Measurements from ENCODE around the gene ATXN7L1.

The ATXN7L1 gene

GRCh38 chr7:105769901-105770628 is 106.3 kb downstream of the ATXN7L1 start:
- no peak for DNase-seq

- no peak for DNase-seq
Observed at GRCh38 chr7:105768898-105769507, 107.4 kb downstream of the ATXN7L1 start.

DNA sequence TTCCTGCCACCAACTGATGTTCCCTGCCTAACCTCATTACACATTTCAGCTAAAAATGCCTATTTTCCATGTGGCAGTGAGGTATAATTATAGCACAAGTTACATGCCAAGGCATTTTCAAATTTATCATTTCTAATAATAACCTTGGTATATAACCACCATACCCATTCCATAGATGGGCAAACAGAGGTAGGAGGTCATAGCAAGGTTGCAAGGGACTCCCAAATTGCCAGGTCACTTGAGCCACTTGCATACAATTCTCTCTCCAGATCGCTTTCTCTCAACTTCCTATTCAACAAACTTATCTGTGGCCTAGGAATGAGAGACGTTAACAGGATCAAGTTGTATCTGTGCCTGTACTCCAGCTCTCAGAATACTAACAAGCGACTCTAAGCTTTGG is 108.3 kb downstream of the ATXN7L1 start:
- no peak for DNase-seq

DNA sequence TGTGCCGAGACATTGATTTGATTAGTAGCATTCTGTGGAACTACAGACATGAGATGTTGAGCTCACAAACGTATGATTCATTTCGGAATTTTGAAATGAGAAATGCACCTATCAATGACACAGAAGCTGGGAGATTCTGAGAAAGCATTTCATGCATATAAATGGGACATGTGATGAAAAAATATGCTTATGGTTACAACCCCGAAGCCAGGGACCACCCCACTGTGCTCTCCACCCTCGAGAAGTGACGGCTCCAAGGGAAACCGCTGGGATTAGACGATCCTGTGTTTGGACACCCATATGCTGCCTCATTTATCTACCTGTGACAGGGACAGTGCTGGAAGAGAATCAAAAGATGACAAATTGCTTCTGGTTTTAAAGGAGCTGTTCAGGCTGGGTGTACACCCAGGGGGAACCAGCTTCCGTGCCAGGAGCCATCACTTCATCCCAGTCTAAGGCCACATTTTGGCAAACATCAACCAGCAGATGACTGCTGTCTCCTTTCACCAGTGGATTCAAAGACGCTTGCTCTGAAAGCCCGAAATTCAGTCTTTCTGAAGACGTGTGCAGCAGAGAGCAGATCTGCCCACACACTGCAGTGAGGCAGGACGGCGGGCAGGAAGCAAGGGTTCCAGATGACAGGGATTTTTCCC is 109.9 kb downstream of the ATXN7L1 start:
- no peak for DNase-seq

DNA sequence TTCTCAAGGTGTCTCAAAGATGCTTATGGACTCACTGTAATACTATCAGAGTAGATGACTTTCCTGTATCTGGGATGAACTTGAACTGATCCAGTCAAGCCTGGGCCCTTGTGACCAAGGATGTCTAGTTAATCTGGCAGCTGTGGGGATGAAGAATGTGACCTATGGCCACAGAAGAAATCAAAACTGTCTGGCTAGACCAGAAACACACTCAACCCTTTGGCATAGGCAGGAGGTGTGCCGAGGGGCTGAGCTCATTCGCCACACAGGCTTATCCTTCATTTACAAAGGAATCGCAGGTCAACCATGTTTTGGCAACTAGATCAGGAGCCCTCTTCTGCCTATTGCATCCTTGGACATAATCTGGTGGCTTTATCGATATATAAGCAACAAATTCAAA is 110.6 kb downstream of the ATXN7L1 start:
- DNase-seq: no peak

GRCh38 chr7:105764506-105764905 is 111.9 kb downstream of the ATXN7L1 start:
- DNase-seq: no peak

GRCh38 chr7:105760551-105761447 is 115.6 kb downstream of the ATXN7L1 start:
- no peak for DNase-seq

DNA sequence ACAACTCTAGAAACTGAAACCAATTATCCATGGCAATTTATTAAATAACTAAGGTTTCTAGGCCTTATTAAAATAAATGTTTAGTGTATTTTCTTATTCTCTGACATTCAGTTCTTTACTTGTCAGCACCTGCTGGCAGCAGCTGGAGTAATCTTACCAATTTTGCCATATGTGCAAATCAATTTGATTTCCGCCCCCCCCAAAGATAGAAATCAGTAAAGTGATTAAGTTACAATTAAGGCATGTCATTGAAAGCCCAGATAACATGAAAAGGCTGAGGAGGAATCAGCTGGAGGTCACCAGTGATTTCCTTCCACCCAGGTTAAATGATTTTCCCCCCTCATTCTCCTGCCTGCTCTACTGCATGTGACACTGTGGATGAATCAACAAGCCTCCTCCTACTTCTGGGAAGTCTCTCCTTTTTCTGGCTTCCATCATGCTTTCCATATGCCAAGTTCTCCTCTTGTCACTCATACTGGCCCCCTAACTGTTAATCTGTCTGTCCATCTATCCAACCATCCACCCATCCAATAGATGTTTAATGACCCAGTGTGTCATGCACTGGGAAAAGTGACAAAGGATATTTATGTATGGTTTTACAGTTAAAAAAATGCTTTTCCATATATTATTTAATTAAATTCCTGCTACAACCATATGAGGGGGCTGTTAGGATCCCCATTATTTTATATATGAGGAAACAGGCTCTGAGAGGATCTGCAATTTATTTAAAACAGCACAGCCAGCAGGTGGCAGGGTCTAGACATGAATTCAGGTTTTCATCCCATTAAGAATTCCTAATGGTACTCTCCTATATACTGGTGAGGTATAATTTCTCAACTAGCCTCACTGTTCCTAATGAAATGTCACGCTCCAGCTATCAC is 116.5 kb downstream of the ATXN7L1 start:
- peak; percentile 40 for DNase-seq

- no peak for DNase-seq
Observed at GRCh38 chr7:105756367-105756766, 120.0 kb downstream of the ATXN7L1 start.

GRCh38 chr7:105752671-105753275 is 123.6 kb downstream of the ATXN7L1 start:
- DNase-seq: no peak

- no peak for DNase-seq
Observed at GRCh38 chr7:105751054-105751453, 125.3 kb downstream of the ATXN7L1 start.

DNA sequence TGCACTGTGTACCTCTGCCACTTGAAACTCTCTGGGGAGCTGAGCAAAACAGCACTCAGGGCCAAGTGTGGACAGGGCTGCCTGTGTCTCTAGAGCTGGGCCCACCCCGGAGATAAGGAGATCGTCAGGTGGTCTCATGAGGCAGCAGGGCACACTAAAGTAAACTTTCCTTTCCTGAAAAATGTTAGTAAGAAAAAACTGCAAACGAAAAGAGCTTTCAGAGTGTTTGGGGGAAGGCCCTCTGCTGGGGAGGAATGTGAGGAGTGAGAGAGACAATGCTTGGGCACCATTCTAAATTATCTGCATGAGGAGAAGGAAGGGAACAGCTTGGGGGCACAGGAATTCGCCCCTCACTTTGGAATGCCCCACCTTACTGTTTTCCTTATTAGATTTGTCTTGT is 127.7 kb downstream of the ATXN7L1 start:
- no peak for DNase-seq

DNA sequence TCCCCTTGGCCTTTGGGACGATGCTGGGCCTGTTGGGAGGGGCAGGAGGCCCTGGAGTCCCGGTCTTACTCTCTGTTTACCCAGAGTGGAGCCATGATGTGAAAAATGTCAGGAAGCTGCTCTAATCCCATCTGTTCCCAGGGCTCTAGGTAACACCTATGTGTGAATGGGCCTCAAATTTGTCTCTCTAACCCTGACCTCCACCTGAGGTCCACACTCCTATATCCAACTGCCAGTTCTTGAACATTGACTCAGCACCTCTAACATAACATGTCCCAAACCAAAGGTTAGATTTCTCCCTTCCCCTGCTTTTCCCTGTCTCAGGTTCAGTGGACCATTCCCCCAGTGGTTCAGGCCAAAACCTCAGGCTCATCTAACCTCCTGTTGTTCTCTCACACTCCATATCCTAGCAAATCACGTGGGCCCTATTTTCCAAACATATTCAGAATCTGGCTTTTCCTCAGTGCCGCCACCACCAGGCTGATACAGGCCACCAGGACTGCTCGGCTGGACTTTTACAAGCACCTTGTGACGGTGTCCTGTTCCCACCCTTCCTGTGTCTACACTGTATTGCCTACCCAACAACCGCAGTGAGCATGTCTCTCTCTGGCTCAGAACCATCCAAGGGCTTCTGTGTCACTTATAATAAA is 130.6 kb downstream of the ATXN7L1 start:
- DNase-seq: no peak

- no peak for DNase-seq
Observed at GRCh38 chr7:105744258-105744657, 132.1 kb downstream of the ATXN7L1 start.

GRCh38 chr7:105743351-105744090 is 132.9 kb downstream of the ATXN7L1 start:
- DNase-seq: no peak

DNA sequence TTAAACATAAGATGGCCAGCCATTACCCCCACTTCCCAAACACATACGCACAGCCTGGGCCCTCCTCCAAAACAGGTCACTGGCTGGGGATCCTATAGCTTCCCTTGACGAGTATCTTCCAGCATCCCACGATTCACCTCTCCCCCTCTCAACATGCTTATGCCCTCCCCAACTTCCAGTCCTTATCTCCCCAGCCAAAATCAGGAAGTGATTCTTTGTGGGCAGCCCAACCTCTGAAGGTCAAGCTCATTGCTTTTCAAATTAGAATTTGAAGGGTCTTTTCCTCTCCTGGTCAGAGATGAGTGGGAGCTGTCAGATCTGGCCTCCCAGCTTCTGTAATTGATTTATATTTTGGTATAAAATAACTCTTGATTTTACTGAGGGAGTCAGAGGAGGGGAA is 133.6 kb downstream of the ATXN7L1 start:
- no peak for DNase-seq

DNA sequence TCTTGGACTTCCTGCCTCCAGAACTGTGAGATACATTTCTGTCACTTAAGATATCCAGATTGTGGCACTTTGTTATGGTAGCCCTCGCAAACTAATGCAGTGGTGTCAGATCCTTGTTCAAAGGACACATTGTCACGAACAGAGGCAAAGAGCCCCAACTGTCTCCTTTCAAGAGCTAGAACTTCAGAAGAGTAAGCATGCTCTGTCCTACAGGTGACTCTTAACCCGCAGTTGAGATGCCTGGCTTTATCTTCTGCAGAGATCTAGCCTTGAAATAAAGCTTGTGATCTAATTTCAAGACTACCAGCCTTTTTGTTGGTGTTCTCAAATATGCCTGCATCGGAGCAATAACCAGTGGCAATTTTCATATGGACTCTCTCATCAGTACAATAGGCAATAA is 134.4 kb downstream of the ATXN7L1 start:
- DNase-seq: no peak

DNA sequence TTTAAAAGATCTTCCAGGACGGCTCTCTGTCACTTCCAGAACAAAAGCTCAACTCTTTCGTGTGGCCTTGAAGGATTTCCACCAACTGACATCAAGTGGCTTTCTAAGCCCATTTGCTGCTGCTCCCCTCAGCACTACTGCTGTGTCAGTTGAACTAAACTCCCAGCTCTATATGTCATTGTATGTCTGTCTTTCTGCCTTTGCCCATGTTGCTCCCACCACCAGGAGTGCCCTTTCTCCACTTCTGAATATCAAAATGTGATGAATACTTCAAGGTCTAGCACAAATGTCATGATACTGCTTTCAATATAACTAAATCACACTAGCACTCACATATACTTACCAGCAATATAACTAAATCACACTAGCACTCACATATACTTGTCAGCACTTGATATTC is 138.3 kb downstream of the ATXN7L1 start:
- no peak for DNase-seq

GRCh38 chr7:105734233-105734632 is 142.2 kb downstream of the ATXN7L1 start:
- no peak for DNase-seq

DNA sequence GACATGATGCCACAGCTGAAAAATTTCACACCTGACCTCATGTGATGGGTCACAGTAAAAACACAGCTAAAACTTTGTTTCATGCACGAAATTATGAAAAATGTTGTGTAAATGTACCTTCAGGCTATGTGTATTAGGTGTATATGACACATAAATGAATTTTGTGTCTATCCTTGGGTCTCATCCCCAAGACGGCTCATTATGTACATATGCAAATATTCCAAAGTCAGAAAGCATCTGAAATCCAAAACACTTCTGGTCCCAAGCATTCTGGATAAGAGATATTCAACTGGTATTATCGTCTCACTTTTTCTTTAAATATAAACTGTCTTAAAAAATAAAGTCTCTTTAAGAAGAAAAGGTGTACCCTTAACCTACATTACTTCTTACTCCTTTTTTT is 145.4 kb downstream of the ATXN7L1 start:
- DNase-seq: no peak

- DNase-seq: no peak
Observed at GRCh38 chr7:105728028-105728427, 148.4 kb downstream of the ATXN7L1 start.
